Measurements from ENCODE around the gene STPG1.

STPG1 gene

GRCh38 chr1:24327891-24328290 is 85.7 kb downstream of the STPG1 start:
- no peak for DNase-seq (ENCODE audit: low spot score)
- no peak for TF ChIP-seq CTCF (IDR thresholded peaks at IDR 0.05; ENCODE audit: extremely low read depth, missing control alignments)

GRCh38 chr1:24327486-24327885 is 86.1 kb downstream of the STPG1 start:
- no peak for TF ChIP-seq CTCF (IDR thresholded peaks at IDR 0.05; ENCODE audit: extremely low read depth, missing control alignments)
- DNase-seq (ENCODE audit: low spot score), result no peak

GRCh38 chr1:24325587-24326449 is 87.8 kb downstream of the STPG1 start:
- no peak for DNase-seq (ENCODE audit: low spot score)
- TF ChIP-seq CTCF (IDR thresholded peaks at IDR 0.05; ENCODE audit: extremely low read depth, missing control alignments), result no peak

- no peak for DNase-seq (ENCODE audit: low spot score)
- no peak for TF ChIP-seq CTCF (IDR thresholded peaks at IDR 0.05; ENCODE audit: extremely low read depth, missing control alignments)
Measured at GRCh38 chr1:24324903-24325302, 88.7 kb downstream of the STPG1 start.

GRCh38 chr1:24323281-24323680 is 90.3 kb downstream of the STPG1 start:
- DNase-seq (ENCODE audit: low spot score), result no peak
- TF ChIP-seq CTCF (IDR thresholded peaks at IDR 0.05; ENCODE audit: extremely low read depth, missing control alignments), result no peak

- TF ChIP-seq CTCF (IDR thresholded peaks at IDR 0.05; ENCODE audit: extremely low read depth, missing control alignments), result no peak
- no peak for DNase-seq (ENCODE audit: low spot score)
Measured at GRCh38 chr1:24322470-24323177, 91.0 kb downstream of the STPG1 start.
